GM21381 (cell line): ENCODE results near the gene TMBIM1.
"Not testable (repeated sequence)": the region's sequence is repeated elsewhere in the genome, so short reads cannot be mapped to it uniquely, and the experiment has no call there.

Experiments used
- ATAC-seq: cut with Tn5 transposase; IDR thresholded peaks from one replicate; pipeline ENCODE4 v1.9.1; 2021; ENCODE audit warnings: mild to moderate bottlenecking, moderate library complexity; ENCODE audit not compliant: unreplicated experiment

TMBIM1 gene

GRCh38 chr2:218319813-218320365, 27.6 kb upstream of the TMBIM1 start:
- no peak for ATAC-seq

- no peak for ATAC-seq
Observed at GRCh38 chr2:218318241-218318640, 25.9 kb upstream of the TMBIM1 start.

DNA sequence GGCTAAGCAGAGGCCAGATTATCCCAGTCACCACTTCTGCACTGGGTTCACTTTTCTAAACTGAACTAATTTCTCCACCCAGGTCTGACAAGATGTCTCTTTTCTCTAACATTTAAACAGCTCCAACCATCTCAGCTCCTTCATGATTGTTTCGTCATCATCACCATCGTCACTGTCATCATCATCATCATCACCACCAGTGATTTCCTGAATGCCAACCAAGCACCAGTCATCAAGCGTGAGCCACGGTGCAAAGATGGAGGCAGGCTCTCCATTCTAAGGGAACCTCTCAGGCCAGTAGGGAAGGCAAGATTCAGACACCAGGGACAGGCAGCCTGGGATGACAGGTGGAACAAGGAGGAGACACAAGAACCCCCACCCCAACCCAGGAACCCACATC, 25.5 kb upstream of the TMBIM1 start:
- no peak for ATAC-seq

DNA sequence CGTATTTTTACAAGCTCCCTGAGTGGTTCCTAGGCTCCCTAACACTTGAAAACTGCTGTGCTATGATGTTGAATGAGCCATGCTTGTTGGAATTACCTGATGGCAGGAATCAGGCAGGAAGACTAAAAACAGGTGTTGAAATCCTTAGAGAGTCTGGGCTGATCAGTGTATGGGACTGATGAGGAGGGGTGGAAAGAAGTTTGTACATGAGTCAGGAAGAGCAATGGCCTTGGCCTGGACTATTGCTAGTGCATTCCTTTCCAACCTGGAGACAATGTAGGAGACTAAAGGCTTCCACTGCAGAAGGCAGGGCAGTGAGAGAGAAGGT, 25.0 kb upstream of the TMBIM1 start:
- ATAC-seq: no peak

- ATAC-seq: no peak
Observed at GRCh38 chr2:218315397-218315796, 23.1 kb upstream of the TMBIM1 start.

DNA sequence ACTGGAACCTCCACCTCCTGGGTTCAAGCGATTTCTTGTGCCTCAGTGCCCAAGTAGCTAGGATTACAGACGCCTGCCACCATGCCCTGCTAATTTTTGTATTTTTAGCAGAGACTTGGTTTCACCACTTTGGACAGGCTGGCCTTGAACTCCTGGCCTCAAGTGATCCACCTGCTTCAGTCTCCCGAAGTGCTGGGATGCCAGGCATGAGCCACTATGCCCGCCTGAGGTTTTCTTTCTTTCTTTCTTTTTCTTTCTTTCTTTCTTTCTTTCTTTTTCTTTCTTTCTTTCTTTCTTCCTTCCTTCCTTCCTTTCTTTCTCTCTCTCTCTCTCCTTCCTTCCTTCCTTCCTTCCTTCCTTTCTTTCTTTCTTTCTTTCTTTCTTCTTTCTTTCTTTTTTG, 22.5 kb upstream of the TMBIM1 start:
- not testable (repeated sequence) for ATAC-seq

DNA sequence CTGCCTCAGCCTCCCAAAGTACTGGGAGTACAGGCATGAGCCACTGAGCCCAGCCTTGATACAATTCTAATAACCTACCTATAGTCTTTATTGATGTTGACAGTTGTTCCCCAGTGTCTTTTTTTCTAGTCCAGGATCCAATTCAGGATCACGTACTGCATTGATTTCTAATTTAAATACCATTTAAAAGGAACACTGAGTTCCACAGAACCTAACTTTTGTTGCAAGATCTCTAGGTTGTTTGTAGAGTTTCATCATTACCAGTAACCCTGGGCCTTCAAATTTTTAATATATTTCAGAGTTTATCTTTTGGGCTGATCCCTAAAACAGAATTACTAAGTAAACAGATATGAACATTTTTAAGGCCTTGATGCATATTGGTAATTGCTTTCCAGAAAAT, 21.1 kb upstream of the TMBIM1 start:
- ATAC-seq: no peak

DNA sequence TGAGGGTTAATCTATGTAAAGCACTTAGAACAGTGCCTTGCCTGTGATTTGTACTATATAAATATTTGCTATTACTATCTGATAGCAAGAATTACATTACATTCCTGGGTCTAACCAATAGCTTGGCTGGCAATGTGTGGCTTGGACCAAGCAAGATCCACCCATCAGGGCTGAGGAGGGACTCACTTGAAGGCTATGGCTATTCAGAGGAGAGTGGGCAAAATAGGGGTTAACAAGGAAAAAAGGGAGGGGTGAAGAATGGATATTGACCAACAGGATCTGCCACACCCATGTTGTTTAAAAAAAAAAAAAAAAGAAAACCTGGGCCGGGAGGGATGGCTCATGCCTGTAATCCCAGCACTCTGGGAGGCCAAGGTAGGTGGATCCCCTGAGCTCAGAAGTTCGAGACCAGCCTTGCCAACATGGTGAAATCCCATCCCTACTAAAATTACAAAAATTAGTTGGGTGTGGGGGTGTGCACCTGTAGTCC, 20.0 kb upstream of the TMBIM1 start:
- no peak for ATAC-seq

- not testable (repeated sequence) for ATAC-seq
Observed at GRCh38 chr2:218311541-218312266, 19.4 kb upstream of the TMBIM1 start.

DNA sequence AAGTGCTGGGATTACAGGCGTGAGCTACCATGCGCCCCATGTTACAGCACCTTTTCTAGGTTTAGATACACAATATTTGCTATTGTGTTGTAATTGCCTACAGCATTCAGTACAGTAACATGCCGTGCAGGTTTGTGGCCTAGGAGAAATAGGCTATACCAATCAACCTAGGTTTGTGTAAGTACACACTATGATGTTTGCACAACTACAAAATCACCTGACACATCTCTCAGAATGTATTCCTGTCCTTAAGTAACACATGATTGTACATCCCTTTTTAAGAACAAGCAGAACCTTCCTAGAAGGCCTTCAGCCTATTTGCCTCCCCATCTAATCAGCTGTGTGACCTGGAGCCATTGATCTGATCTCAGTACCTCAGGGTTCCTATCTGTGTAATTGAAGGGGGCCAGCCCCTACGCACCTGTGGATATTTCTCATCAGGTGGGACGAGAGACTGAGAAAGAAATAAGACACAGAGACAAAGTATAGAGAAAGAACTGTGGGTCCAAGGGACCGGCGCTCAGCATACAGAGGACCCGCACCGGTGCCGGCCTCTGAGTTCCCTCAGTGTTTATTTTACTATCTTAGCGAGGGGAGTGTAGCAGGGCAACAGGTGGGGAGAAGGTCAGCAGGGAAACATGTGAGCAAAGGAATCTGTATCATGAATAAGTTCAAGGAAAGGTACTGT, 18.7 kb upstream of the TMBIM1 start:
- ATAC-seq: no peak

GRCh38 chr2:218307415-218308090, 15.2 kb upstream of the TMBIM1 start:
- no peak for ATAC-seq

DNA sequence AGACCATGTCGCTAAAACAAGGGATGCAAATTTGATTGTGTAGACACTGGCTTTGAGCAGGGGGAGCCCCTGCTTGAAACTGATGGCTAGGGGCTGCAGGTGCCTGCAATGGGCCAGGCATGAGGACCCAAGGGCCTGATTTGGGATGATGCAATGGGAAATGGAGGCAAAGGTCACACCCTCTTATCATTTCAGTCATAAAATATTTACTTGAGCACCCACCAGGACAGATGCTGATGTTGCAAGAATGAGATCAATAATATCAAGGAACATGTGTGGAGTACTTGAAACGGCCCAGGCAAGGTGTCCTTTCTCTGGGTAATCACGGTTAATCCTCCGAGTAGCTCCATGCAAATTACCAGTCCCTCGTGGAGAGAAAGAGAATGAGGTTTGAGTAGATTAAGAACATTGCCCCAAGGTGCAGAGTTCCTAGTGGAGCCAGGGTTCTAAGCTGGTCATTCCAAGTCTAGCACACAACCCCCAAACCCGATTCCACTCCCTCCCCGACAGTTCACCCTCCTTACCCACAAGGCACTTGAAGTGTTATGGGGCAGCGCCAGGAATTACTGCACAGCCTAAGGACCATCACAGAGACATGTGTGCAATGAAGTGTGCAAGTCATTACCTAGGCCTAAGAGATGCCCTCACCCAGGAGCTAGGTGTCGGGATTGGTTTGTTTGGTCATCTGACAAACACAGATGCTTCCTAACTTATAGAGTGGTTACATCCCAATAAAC, 14.0 kb upstream of the TMBIM1 start:
- ATAC-seq: no peak

DNA sequence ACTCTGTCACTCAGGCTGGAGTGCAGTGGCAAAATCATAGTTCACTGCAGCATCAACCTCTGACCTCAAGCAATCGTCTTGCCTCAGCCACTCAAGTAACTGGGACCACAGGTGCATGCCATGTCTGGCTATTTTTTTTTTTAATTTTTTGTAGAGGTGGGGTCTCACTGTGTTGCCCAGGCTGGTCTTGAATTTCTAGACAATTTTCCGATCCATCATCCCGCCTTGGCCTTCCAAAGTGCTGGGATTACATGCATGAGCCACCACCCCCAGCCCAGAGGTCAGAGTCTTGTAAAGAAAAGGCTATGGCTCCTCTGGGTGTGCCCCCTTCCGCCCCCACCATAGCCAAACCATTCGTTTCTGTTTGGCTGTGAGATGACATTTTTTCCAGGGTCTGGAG, 13.1 kb upstream of the TMBIM1 start:
- ATAC-seq: no peak

DNA sequence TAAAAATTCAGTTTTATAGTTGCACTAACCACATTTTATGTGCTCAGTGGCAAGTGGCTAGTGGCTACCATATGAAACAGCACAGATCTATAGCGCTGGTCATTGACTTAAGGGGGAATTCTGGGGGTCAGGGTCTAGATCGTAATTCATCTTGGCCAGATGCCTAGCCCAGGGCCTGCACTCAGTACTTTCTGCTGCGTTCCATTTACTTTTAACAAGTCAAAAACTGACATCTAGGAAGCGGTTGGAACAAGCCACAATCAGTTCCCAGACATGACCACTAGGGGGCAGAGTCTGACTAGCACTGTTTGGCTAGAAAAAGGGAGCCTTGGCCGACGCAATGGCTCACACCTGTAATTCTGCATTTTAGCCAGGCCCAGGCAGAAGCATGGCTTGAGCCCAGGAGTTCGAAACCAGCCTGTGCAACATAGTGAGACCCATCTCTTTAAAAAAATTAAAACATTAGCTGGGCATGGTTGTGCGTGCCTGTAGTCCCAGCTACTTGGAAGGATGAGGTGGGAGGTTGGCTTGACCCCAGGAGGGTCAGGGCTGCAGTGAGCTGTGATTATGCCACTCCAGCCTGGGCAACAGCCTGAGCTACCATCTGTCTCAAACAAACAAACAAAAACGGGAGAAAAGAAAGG, 9.0 kb upstream of the TMBIM1 start:
- ATAC-seq: peak; percentile 91

DNA sequence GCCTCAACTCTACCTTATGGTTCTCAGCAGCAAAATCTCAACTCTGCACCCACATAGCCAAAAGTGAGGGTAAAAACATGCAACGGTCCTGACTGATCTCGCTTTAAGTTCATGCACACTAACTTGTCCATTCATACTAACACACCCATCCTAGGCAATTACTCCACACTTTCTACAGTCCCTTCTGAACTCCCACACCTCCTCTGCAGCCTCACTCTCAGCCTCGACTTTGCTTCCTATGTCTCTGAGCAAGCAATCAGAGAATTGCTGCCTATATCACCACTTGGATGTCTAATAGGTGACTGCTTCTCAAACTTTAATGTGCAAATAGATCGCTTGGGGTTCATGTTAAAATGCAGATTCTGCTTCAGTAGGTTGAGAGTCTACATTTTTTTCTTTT, 7.8 kb upstream of the TMBIM1 start:
- no peak for ATAC-seq

DNA sequence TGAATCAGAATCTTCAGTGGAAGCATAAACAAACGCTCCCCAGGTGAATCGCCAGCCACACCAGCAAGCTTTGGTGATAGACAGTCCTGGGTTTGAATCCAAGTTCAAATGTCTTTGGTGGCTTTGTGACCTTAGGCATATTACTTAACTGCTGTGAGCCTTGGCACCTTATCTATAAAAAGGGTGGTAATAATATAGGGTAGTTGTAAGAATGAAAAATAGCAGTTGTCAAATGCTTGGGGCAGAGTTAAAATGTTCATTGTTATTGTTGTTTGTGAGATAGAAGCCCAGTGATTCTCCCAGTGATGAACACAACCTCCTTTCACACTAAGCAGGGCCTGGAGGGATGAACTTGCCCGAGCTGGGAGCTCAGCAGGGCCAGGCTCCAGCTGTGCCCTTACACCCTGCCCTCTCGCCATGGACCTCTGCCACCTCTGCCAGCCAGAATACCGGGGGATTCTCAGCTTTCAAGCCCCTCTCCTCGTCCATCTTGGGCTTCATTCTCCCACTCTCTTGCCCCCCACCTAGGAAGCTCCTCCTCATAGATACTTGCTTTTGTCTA, 6.1 kb upstream of the TMBIM1 start:
- ATAC-seq: no peak

GRCh38 chr2:218296847-218297246, 4.5 kb upstream of the TMBIM1 start:
- no peak for ATAC-seq

- ATAC-seq: no peak
Observed at GRCh38 chr2:218296200-218296599, 3.9 kb upstream of the TMBIM1 start.

GRCh38 chr2:218295029-218295428, 2.7 kb upstream of the TMBIM1 start:
- no peak for ATAC-seq

DNA sequence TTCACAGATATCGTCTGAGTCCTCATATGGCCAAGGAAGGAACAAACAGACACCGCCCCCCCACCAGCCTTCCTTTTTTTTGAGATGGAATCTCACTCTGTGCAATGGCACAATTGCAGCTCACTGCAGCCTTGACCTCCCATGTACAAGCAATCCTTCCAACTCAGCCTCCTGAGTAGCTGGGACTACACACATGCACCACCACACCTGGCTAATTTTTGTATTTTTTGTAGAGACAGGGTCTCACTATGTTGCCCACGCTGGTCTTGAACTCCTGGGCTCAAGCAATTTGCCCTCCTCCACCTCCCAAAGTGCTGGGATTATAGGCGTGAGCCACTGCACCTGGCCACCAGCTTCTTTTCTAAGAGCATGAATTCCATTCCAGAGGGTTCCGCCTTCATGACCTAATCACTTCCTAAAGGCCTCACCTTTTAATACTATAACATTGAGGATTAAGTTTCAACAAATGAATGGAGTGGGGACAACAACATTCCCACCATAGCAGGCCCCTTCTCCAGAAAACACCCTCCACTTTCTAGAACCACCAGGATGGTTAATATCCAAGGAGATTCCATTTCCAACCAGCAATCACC, 2.2 kb upstream of the TMBIM1 start:
- ATAC-seq: no peak
